ENCODE measurements around the gene NXPE2. TPM values are rescaled to one million over a fixed set of nuclear protein-coding genes. Genes with fewer than 3 reads are reported as not detected.
"Not testable (repeated sequence)": the region's sequence is repeated elsewhere in the genome, so short reads cannot be mapped to it uniquely, and the experiment has no call there.

NXPE2 gene
- 1 to 10 TPM in 1 of 4 donors, not detected in 3; 1.1 TPM for total RNA-seq

DNA sequence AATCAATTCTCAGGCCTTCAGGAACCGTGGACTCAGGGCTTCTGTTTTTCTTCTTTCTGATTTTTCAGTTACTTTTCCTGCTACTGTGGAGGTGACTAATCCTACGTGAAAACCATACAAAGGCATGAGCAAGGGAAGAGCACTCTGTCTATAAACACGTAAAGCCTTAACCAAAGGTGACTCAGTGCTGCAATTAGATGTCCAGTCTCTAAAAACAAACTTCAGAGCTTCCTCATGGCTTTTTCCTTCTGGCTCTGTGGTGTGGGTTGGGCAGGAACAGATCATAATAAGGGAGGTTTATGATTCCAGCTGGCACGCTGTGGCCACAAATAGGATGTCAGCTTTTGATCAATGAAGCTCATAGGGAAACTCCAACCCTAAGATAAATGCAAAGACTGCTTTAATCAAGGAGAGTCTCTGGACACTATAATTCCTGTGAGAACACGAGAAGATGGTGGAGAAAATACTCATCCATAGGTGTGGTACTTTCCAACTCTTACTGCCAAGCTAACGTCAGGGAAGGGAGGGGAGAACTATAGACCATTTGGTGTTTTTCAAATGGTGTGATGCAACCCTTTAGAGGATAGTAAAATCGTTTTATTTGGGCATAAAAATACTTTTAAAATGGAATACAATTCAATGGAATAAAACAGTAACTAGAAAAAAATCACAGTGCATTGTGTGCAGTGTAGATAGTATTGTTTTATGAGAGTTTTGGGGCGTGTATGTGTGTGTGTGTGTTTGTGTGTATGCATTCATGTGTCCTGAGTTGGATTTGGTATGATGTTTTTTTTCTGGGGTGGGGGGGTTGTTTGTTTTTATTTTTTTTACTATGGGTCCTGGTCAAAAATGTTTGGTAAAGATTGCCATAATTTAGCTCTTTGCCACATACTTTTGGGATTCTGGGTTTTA lies at the start of gene NXPE2:
Gene NXPE2 (plus strand): TSS at position 403 of the 912 bp plus-strand sequence. CDS start 49 bp downstream, at position 452.
- no peaks in the 10 kb centered on the region for H3K27me3 ChIP-seq
- peak within 1 kb of the TSS in 1 of 4 donors; percentile 39 for H3K27ac ChIP-seq
- H3K4me1 ChIP-seq: no peaks in the 10 kb centered on the region
- WGBS, 2 donors: 27 to 37% methylated on average over 8 of the region's 8 CpGs
- no peaks in the 10 kb centered on the region for H3K9me3 ChIP-seq
- TF ChIP-seq, protein P1, sequence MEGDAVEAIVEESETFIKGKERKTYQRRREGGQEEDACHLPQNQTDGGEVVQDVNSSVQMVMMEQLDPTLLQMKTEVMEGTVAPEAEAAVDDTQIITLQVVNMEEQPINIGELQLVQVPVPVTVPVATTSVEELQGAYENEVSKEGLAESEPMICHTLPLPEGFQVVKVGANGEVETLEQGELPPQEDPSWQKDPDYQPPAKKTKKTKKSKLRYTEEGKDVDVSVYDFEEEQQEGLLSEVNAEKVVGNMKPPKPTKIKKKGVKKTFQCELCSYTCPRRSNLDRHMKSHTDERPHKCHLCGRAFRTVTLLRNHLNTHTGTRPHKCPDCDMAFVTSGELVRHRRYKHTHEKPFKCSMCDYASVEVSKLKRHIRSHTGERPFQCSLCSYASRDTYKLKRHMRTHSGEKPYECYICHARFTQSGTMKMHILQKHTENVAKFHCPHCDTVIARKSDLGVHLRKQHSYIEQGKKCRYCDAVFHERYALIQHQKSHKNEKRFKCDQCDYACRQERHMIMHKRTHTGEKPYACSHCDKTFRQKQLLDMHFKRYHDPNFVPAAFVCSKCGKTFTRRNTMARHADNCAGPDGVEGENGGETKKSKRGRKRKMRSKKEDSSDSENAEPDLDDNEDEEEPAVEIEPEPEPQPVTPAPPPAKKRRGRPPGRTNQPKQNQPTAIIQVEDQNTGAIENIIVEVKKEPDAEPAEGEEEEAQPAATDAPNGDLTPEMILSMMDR (IDR thresholded peaks at IDR 0.05): no peak
- TF ChIP-seq POLR2A (IDR thresholded peaks at IDR 0.05): no peak
- peak within 1 kb of the TSS in 1 of 4 donors; percentile 7 for H3K4me3 ChIP-seq
- H3K36me3 ChIP-seq: no peaks in the 10 kb centered on the region
- DNase-seq: no peak
- intact Hi-C loops (cut with DNase I): no loop called here

DNA sequence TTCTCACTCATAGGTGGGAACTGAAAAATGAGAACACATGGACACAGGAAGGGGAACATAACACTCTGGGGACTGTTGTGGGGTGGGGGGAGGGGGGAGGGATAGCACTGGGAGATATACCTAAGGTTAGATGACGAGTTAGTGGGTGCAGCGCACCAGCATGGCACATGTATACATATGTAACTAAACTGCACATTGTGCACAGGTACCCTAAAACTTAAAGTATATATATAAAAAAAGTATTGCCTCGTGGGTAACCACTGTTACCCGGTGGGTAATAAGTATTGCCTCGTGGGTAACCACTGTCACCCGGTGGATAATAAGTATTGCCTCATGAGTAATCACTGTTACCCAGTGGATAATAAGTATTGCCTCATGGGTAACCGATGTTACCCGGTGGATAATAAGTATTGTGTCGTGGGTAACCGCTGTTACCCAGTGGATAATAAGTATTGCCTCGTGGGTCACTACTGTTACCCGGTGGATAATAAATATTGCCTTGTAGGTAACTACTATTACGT lies 46.8 kb upstream of the NXPE2 start:
- H3K9me3 ChIP-seq; H3K4me1 ChIP-seq; H3K27ac ChIP-seq; H3K27me3 ChIP-seq; DNase-seq; H3K4me3 ChIP-seq; H3K36me3 ChIP-seq; intact Hi-C loops (cut with DNase I): not testable (repeated sequence)
- 83 to 86% methylated on average over 13 of the region's 13 CpGs for WGBS, 2 donors

DNA sequence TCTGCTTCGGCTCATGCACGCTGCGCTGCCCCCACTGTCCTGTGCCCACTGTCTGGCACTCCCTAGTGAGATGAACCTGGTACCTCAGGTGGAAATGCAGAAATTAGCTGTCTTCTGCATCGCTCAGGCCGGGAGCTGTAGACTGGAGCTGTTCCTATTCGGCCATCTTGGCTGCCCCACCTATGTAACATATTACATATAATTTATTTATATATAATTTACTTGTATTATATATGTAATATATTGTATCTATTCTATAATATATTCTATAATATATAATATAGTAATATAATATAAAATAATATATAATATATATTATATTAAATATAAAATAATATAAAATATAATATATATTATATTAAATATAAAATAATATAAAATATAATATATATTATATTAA lies 38.9 kb upstream of the NXPE2 start:
- H3K4me3 ChIP-seq; H3K27ac ChIP-seq; H3K9me3 ChIP-seq; DNase-seq; H3K27me3 ChIP-seq; H3K36me3 ChIP-seq; H3K4me1 ChIP-seq; intact Hi-C loops (cut with DNase I): not testable (repeated sequence)
- 94 to 97% methylated on average over 6 of the region's 6 CpGs for WGBS, 2 donors

DNA sequence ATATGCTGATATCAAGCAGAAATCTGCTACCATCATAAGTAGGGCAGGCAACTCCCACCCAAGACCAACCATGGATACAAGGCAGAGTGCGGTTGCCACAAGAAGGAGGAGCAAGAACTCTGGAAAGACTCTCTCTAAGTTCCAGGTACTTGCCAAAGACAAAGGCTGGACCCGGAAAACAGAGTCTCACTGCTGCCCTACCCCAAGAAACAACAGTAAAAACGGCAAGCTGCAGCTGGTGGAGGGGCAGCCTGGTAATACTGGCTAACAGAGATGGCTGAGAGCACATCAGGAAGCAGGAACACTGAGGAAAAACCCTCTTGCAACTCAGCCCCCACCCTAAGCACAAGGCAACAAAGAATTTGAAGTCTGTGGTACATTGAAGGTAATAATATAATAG lies 27.7 kb upstream of the NXPE2 start:
- intact Hi-C loops (cut with DNase I): no loop called here
- Histone ChIP-seq H3K36me3 (no peaks in the 10 kb centered on the region), H3K4me3 (no peak overlapping the region), H3K27ac (no peak overlapping the region), H3K9me3 (no peaks in the 10 kb centered on the region), H3K4me1 (no peaks in the 10 kb centered on the region), H3K27me3 (no peaks in the 10 kb centered on the region)
- TF ChIP-seq, protein P1 (IDR thresholded peaks at IDR 0.05): no peak
- no peak for TF ChIP-seq POLR2A (IDR thresholded peaks at IDR 0.05)
- WGBS, 2 donors: 61 to 70% methylated on average over 3 of the region's 3 CpGs
- DNase-seq: no peak

DNA sequence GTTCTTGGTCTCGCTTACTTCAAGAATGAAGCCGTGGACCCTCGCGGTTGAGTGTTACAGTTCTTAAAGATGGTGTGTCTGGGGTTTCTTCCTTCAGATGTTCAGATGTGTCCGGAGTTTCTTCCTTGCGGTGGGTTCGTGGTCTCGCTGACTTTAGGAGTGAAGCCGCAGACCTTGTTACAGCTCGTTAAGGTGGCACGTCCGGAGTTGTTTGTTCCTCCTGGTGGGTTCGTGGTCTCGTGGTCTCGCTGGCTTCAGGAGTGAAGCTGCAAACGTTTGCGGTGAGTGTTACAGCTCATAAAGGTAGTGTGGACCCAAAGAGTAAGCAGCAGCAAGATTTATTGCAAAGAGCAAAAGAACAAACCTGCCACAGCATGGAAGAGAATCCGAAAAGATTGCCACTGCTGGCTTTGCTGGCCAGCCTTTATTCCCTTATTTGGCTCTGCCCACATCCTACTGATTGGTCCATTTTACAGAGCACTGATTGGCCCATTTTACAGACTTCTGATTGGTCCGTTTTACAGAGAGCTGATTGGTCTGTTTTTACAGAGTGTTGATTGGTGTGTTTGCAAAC lies 27.1 kb upstream of the NXPE2 start:
- Histone ChIP-seq H3K9me3 (no peaks in the 10 kb centered on the region), H3K27me3 (no peaks in the 10 kb centered on the region), H3K4me1 (no peaks in the 10 kb centered on the region), H3K27ac (no peak overlapping the region), H3K36me3 (no peaks in the 10 kb centered on the region), H3K4me3 (no peak overlapping the region)
- intact Hi-C loops (cut with DNase I): no loop called here
- no peak for DNase-seq
- TF ChIP-seq, protein P1 (IDR thresholded peaks at IDR 0.05): no peak
- no peak for TF ChIP-seq POLR2A (IDR thresholded peaks at IDR 0.05)
- 92 to 94% methylated on average over 17 to 19 of the region's 19 CpGs for WGBS, 2 donors

DNA sequence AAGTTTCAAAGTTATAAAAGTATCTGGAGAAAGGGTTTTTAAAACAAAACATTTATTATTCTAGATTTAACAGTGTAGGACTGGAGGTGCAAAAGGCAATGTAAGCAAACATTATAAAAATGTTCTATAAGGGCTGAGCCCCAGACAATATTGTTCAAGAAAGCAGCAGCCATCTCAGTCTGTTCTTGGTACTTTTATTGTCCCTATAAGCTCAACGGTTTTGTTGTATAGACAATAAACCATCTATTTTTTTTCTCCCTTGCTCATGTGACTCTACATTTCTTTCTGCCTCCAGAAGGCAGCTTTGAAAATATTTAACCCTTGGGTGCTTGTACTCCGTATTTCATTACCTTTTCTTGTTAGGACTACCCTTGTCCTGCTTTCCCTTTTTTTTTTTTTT lies 25.2 kb upstream of the NXPE2 start:
- no peaks in the 10 kb centered on the region for H3K27me3 ChIP-seq
- DNase-seq: no peak
- H3K9me3 ChIP-seq: no peaks in the 10 kb centered on the region
- no peaks in the 10 kb centered on the region for H3K36me3 ChIP-seq
- WGBS, 2 donors: 23 to 28% methylated on average over 2 of the region's 2 CpGs
- H3K4me3 ChIP-seq: no peak overlapping the region
- intact Hi-C loops (cut with DNase I): no loop called here
- no peak for TF ChIP-seq POLR2A (IDR thresholded peaks at IDR 0.05)
- TF ChIP-seq, protein P1 (IDR thresholded peaks at IDR 0.05): no peak
- H3K27ac ChIP-seq: no peak overlapping the region
- H3K4me1 ChIP-seq: no peaks in the 10 kb centered on the region

Data from esophagus squamous epithelium (tissue), 5 donors.